ENCODE results near the gene MED15. TPM values are rescaled to one million over a fixed set of nuclear protein-coding genes. Genes with fewer than 3 reads are reported as not detected.

MED15 gene
- polyA plus RNA-seq, 2 of the 4 experiments (the other 2 are of a cell fraction), result 10.7 to 29.7 TPM

- ATAC-seq (no peak), FAIRE-seq (no peak), DNase-seq (ENCODE audit: low read depth in 1 of 2, low spot score in 1 of 2) (no peak)
- no peak overlapping the region for H3K4me2 ChIP-seq
- ChIA-PET CTCF (no interaction called here), POLR2A (no interaction called here)
- 72% methylated on average over 4 of the region's 4 CpGs for WGBS (ENCODE audit: missing lambda C conversion rate)
- H3K4me3 ChIP-seq, result no peak overlapping the region
- no peak overlapping the region for H3K27ac ChIP-seq
- 0 out of 3 replicates have a peak, but pooled peaks cover 3% of the 10 kb centered on the region for H3K4me1 ChIP-seq
- TF ChIP-seq E2F6 (IDR thresholded peaks at IDR 0.05; ENCODE audit: borderline replicate concordance, low read depth) (no peak), ZSCAN20 (CRISPR knock-in tag; IDR thresholded peaks at IDR 0.05) (no peak), KDM5A (IDR thresholded peaks at IDR 0.05) (no peak), JUNB (IDR thresholded peaks at IDR 0.05) (no peak), CTCF (IDR thresholded peaks at IDR 0.05) (no peak), ATOH8 (CRISPR knock-in tag; IDR thresholded peaks at IDR 0.05; ENCODE audit: low read depth) (no peak), EHF (CRISPR knock-in tag; IDR thresholded peaks at IDR 0.05) (no peak), MYC (IDR thresholded peaks at IDR 0.05; ENCODE audit: borderline replicate concordance, low read length) (no peak)
- H3K9me3 ChIP-seq, result peaks cover 2% of the 10 kb centered on the region; the same call in 1 of the 3 replicates
Measured at GRCh38 chr22:20559174-20559760, 51.9 kb downstream of the MED15 start.

- ATAC-seq, result no peak
- H3K4me1 ChIP-seq, result peaks cover 10% of the 10 kb centered on the region
- no peak for TF ChIP-seq PHF8 (IDR thresholded peaks at IDR 0.05; ENCODE audit: borderline replicate concordance, low read depth)
- no peak for TF ChIP-seq CEBPB (IDR thresholded peaks at IDR 0.05)
- TF ChIP-seq FOSB (CRISPR knock-in tag; IDR thresholded peaks at IDR 0.05), result no peak
- TF ChIP-seq ZNF302 (CRISPR knock-in tag; IDR thresholded peaks at IDR 0.05), result no peak
- no peak for TF ChIP-seq BHLHE40 (IDR thresholded peaks at IDR 0.05; ENCODE audit: low read depth, low read length)
- H3K9me3 ChIP-seq, result peaks cover 2% of the 10 kb centered on the region; the same call in 1 of the 3 replicates
- WGBS (ENCODE audit: missing lambda C conversion rate), result over 99% methylated on average over 3 of the region's 3 CpGs
- ChIA-PET POLR2A (no interaction called here), CTCF (no interaction called here)
- no peak for FAIRE-seq
- H3K27ac ChIP-seq, result no peak overlapping the region
- no peak for DNase-seq (ENCODE audit: low read depth in 1 of 2, low spot score in 1 of 2)
- no peak overlapping the region for H3K4me2 ChIP-seq
- no peak overlapping the region for H3K4me3 ChIP-seq
Measured at GRCh38 chr22:20560716-20561115, 53.3 kb downstream of the MED15 start.

GRCh38 chr22:20561882-20562281 is 54.5 kb downstream of the MED15 start:
- no peak for ATAC-seq
- no peak for DNase-seq (ENCODE audit: low read depth in 1 of 2, low spot score in 1 of 2)
- WGBS (ENCODE audit: missing lambda C conversion rate), result 85% methylated on average over 4 of the region's 4 CpGs
- Histone ChIP-seq H3K4me3 (no peak overlapping the region), H3K9me3 (peaks cover 2% of the 10 kb centered on the region; the same call in 1 of the 3 replicates), H3K27ac (no peak overlapping the region), H3K4me2 (no peak overlapping the region), H3K4me1 (peaks cover 22% of the 10 kb centered on the region)
- CTCF ChIA-PET, result interaction anchor here (0.6 to 4.2 kb wide), 7 partner anchors 8 to 65 kb away, joined by 3 to 43 read pairs (median 3); no protein-coding TSS in a partner anchor
- no peak for FAIRE-seq
- POLR2A ChIA-PET, result no interaction called here
- TF ChIP-seq E2F6 (IDR thresholded peaks at IDR 0.05; ENCODE audit: borderline replicate concordance, low read depth) (no peak), ATOH8 (CRISPR knock-in tag; IDR thresholded peaks at IDR 0.05; ENCODE audit: low read depth) (no peak), CBX2 (IDR thresholded peaks at IDR 0.05; ENCODE audit: borderline replicate concordance, low read depth) (no peak), EP300 (IDR thresholded peaks at IDR 0.05) (no peak), HOXB5 (CRISPR knock-in tag; IDR thresholded peaks at IDR 0.05) (no peak), CEBPB (IDR thresholded peaks at IDR 0.05) (no peak), NR3C1 (IDR thresholded peaks at IDR 0.05) (no peak), ESRRA (IDR thresholded peaks at IDR 0.05; ENCODE audit: borderline replicate concordance, low read length) (no peak)

Data from A549 (cell line).